GM19025 (cell line): ENCODE results near the gene RAB37.

ENCODE experiments used
- ATAC-seq: cut with Tn5 transposase; IDR thresholded peaks from one replicate; pipeline ENCODE4 v1.9.1; 2021; ENCODE audit warnings: mild to moderate bottlenecking, low read depth, moderate library complexity; ENCODE audit not compliant: unreplicated experiment

Gene RAB37

DNA sequence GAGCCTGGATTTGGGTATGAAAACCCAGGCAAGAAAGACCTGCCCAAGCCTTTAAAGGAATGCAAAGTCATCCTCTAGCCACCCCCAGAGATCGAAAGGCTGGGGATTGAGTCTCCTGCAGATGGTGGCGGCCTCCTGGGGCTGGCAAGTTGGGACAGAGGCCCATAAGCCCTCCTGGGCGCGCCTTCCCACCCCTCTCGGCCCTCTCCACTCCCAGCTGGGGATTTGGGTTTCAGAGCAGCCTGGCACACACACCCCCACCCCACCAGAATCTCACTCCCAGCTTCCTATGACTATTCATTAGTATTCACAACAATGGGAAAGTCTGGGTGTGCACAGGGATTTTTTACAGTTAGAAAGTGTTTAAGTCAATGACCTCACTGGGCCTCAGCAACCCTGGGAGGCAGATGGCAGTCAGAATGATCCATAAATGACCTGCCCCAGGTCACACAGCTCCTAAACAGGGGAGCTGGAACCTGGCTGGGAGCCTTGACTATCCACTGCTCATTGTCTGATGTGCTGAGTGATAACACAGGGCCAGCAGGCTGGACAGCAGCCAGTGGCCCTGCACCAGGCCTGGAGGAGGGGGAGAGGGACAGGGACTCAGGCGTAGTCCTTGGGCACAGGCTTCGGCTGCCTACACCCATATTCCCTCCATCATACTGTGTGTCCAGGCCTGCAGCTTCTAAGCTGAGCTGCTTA is 23.5 kb downstream of the RAB37 start:
- ATAC-seq = no peak

DNA sequence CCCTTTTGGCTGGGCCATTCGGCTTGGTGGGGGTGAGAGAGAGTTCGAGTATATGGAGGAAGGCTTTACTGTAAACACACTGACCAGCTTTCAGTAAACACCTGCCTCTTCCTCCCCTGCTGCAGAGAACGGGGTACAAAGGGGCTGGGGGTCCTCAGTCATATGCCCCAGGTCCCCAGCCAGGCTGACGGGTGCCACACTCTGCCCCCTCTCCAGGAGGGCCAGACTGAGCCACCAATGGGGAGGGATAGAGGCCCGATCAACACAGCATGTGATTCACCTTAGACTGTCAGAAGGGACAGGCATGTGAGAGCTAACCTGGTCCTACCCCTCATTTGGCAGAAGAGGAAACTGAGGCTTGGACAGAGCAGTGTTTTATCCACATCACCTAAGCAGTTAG is 24.4 kb downstream of the RAB37 start:
- ATAC-seq = no peak

DNA sequence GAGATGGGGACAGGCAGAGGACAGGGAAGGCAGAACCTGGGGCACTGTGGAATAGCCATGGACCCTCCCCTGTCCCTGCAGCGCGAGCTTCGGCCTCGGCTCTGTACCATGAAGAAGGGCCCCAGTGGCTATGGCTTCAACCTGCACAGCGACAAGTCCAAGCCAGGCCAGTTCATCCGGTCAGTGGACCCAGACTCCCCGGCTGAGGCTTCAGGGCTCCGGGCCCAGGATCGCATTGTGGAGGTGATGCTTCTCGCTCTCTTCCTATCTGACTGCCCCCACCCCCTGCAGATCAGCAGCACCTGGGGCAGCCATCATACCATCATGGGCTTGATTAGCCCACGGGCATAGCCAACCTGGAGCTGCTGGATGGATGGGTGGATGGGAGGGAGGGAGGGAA is 24.9 kb downstream of the RAB37 start:
- no peak for ATAC-seq

DNA sequence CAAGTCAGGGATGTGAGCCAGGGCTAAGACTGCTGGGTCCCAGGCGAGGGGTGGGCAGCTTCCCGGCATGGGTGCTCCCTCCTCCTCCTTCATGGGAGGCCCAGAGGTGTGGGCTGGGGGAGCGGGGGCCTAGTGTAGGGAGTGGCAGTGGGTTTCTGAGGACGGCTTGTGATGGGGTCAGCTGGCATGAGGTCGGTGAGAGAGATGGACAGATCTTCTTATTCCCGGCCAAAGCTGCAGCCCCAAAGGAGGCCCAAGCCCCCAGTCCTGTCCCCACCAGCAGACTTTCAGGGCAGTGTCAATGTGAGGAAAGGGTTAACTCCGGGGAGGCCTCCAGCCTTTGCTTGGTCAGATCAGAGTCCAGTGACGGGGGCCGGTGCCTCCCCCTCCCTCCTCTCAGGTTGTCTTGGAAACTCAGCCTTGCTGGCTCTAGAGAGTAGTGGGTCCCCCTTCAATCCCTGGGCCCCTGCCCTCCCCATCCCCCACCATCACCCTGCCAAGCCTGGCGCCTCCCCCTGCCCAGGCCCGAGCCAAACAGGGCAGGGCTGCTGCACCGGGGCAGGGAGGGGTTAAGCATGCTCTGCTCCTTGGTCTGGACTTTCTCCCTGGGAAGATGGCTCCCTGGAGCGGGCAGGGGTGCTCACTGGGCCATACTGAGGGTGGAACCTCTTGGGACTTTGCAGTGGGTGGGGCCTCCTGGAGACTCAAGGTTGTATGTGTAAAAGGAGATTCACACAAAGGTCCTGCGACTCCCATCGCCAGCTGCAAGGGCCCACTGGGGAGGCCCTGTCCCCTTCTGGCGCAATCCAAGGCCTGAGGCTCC is 26.7 kb downstream of the RAB37 start:
- no peak for ATAC-seq

DNA sequence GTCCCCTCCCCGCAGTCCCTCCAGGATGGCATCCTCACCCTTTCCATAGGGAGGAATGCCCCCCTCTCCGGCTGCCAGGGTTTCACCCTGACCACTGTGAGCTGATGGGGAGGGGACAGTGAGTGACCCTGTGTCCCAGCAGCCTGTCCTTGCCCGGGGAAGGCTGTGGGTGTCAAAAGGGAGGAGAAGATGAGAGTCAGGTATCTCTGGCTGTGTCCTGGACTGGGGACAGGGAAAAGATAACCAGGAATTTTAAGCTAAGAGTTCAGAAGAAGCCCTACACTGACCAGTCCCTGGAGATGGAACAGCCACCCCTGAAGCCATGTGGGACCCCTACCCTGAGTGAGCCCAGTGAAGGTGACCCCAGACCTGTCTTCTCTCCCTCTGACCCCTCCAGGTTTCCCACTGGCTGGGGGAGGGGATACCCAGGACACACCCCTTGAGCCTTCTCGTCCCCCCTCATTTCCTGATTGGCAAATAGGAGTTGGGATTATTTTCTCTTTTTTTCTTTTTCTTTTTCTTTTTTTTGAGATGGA is 27.8 kb downstream of the RAB37 start:
- ATAC-seq = no peak

DNA sequence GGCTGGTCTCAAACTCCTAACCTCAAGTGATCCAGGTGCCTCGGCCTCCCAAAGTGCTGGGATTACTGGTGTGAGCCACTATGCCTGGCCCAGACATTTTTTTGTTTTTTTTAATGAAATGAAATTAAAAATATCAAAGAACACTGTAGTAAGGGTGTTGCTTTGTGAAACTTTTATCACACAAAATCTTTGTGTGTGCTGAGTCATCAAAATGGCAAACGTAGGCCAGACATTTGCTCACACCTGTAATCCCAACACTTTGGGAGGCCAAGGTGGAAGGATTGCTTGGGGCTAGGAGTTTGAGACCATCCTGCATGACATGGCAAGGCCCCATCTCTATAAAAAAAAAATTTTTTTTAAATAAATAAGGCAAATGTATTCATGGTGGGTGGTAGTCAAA is 29.4 kb downstream of the RAB37 start:
- ATAC-seq = no peak

DNA sequence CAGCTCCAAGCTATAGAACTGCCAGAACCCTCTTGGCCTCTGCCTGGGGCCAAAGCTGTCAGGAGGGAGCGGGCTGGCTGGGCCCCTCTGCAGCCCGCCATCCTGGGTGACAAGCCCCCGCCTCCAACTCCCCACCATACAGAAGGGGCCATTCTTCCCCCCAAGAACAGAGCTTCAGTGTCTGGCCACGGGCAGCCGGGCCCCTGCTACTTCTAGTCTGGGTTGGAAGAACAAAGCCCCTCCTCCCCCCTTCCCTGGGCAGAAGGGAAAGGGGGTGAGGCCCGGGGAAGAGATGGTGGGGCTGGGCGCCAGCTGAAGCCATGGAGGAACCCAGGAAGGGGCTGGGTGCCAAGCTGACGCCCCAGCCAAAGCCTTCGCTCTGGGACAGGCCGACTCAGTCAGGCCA is 30.1 kb downstream of the RAB37 start:
- ATAC-seq = no peak

DNA sequence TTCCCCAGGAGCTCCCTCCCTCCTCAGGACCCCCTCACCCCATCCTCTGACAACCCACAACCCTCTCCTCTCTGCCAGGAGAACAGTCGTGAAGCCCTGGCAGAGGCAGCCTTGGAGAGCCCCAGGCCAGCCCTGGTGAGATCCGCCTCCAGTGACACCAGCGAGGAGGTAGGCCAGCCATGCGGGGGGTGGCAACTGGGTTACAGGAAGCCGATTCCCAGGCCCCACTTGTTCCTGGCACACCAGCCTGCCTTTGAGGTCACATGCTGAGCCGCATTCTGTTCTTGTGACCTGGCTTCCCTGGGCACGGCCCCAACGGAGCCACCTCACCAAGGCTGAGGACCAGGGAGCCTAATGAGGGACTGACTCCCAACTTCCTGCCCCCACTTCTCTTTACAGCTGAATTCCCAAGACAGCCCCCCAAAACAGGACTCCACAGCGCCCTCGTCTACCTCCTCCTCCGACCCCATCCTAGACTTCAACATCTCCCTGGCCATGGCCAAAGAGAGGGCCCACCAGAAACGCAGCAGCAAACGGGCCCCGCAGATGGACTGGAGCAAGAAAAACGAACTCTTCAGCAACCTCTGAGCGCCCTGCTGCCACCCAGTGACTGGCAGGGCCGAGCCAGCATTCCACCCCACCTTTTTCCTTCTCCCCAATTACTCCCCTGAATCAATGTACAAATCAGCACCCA is 31.2 kb downstream of the RAB37 start:
- no peak for ATAC-seq

DNA sequence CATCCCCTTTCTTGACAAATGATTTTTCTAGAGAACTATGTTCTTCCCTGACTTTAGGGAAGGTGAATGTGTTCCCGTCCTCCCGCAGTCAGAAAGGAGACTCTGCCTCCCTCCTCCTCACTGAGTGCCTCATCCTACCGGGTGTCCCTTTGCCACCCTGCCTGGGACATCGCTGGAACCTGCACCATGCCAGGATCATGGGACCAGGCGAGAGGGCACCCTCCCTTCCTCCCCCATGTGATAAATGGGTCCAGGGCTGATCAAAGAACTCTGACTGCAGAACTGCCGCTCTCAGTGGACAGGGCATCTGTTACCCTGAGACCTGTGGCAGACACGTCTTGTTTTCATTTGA is 31.7 kb downstream of the RAB37 start:
- ATAC-seq = no peak

DNA sequence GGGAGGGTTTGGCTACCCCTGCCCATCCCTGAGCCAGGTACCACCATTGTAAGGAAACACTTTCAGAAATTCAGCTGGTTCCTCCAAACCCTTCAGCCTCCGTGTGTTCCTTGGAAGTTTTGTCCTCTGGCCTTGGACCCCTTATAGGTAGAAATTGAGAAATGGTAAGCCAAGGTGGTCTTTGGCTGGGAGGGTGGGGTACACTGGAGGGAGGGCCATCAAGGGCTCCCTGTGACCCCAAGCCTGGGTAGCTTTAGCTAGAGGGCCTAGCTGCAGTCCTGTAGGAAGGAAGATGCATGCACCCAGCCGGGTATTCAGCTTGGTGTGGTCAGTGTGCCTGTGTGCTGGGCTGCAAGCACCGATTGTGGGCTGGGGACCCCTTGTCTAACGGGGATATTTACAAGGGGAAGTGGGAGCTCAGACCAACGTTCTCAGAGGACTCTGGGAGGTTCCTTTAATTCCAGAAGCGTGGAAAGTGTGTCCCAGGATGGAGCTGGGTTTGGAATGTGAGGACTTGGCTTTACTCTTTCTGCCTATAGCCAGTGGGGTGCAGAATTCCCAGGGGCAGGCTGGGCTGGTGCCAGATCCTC is 32.3 kb downstream of the RAB37 start:
- no peak for ATAC-seq

DNA sequence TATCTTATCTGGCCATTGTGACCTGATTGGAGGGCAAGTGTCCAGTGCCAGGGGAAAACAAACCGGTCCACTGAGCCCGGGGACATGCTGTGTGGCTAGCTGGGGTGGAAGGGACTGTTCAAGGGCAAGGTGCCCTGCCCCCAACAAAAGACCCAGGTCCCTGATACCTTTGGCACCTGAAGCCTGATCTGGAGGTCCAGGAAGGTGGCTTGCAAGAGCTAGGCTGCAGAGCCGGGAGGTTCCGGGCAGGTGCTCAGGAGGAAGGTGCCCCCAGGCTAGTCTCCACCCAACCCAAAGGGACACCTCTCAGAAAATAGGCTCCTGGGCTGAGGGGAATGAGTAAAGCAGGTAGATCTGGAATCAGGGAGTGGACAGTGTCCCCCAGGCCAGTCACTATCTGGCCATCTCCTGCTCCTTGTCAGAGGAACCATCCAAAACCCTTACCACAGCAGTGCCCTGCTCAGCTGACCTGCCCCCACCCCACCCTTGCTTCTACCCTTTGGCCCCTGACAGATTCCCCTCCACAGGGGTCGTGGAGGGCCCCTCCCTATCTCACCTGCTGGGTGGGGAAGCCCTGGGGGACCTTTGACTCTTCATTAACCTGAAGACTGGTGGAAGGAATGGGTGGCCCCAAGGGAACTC is 32.9 kb downstream of the RAB37 start:
- ATAC-seq = no peak

DNA sequence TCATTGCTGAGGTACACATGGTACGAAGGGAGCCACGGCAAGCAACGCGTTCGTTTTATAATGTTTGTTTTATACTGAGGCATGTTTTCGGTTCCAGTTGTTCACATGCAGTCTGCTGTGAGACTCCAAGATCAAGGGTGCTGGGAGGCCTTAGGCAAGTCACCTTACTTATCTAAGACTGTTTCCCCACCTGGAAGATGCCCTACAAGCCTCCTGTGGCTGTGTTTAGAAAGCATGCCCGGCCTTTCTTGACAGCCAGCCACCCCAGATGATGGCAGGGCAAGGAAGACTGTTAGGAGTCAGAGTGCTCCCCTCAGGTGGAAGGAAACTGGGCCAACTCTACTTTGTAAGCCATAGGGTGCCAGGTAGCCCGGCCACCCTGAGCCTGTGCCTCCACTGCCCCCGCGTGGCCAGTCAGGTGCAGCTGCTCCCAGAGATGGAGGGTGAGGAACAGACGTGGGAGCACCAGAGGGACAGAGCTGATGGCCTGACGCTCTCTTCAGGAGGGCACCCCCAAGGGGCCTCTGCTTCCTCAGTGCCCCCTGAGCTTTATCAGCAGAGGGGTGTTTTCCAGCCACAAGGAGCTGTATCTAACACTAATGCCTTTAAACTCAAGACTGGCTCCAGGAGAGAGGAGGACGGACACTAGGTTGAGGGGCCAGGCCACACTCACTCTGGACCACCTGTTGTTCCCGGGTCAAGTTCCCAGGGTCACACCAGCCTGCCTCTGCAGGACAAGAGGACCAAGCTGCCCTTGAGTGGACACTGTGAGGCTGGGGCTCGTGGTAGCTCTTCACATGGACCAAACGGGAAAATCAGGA is 33.7 kb downstream of the RAB37 start:
- ATAC-seq = no peak

DNA sequence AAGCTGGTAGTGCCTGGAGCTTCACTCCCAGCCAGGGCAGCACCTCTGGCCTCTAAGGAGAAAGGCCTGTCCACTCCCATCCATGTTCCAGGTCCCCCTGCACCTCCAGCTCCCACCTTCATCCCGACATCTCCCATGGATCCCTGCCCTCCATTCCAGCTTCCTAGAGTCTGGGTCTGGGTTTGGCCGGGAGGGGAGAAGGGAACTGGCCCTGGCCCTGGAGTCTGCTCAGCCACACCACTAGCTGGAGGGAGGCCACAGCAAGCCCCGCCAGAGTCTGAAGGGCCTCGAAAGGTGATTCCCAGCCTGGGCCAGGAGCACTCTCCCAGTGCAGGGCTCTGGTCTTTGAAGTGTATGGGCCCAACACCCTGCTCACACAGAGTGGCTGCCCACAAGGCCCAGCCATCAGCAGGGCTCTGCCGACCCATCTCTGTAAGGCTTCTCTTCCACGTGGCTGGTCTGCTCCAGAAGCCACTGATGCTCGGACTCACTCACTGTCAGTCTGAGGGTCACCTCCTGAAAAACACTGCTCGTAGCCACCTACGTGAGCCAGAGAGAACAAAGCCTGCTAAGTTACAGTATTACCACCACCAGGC is 34.4 kb downstream of the RAB37 start:
- no peak for ATAC-seq

DNA sequence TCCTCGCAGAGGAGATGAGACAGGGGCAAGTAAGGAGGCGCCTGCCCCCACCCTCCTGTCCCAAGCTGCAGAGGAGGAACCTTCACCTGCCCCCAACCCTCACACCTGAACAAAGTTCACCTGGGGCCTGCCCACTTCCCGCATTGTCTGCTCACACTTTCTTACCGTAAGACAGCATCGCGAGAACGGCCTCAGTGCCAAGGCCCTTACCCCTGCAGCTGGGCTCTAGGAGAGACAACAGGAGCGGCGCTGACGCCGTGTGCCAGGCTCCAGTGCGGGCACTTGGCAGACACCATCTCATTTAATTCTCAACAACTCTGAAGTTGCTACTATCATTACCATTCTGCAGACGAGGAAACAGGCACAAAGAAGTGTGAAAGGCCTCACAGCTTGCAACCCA is 35.0 kb downstream of the RAB37 start:
- no peak for ATAC-seq

DNA sequence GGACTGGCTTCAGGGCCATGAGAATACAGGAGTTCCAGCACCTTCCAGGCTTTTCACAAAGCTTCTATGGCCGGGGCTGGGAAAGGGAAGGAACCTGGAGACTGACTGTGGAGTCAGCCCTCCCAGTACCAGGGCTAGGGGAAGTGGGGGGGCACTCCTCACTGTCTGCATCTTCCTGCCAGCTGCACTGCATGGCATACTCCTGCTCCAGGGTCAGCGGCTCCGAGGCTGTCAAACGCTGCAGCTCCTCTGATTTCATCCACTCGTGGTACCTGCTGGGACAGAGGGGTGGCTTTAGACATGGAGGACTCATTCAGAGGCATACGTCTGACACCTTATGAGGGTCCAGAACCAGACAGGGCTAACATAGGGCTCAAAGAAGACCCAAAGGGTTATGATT is 36.4 kb downstream of the RAB37 start:
- ATAC-seq = no peak

DNA sequence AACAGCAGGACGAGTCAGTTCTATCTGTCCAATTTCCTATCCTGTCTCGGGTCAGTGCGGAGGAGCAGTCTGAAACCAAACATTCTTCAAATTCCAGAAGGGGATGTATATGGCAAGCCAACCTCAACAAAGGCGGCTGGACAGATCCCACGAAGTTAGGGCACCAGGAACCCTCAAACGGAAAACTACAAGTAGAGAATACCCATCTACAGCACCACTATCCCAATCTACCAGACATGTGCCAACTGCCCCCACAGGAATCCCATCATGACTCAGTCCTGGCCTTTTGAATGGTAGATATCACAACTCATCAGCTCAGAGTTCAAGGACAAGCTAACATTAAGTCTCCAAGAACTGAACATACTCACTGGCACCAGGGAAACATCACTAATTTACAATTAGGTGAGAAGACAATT is 36.8 kb downstream of the RAB37 start:
- ATAC-seq = no peak

DNA sequence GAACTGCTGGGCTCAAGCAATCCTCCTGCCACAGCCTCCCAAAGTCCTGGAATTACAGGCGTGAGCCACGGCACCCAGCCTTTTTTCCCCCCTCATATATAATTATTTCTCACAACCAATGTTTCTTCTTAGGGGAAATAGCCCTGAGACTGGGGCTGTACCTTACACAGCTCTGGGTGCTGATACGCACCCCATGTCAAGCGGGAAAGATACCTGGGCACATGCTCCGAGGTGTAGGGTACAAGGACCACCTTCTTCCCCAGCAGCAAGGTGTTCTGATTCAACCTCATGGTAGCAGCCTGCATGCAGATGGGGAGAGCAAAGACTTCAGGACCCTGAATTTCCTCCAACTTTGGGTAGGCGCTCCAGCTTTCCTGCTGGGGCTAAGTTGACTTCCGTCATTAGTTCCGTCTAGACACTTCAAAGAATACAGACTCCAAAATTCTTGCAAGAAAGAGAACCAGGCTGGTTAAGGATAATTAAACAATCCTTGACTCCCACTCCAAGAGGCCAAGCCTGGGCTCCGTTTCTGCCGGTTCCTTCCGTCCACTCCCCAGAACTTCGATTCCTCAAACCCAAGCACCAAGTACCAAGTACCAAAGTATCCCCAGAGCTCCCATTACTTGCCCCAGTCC is 38.5 kb downstream of the RAB37 start:
- no peak for ATAC-seq

DNA sequence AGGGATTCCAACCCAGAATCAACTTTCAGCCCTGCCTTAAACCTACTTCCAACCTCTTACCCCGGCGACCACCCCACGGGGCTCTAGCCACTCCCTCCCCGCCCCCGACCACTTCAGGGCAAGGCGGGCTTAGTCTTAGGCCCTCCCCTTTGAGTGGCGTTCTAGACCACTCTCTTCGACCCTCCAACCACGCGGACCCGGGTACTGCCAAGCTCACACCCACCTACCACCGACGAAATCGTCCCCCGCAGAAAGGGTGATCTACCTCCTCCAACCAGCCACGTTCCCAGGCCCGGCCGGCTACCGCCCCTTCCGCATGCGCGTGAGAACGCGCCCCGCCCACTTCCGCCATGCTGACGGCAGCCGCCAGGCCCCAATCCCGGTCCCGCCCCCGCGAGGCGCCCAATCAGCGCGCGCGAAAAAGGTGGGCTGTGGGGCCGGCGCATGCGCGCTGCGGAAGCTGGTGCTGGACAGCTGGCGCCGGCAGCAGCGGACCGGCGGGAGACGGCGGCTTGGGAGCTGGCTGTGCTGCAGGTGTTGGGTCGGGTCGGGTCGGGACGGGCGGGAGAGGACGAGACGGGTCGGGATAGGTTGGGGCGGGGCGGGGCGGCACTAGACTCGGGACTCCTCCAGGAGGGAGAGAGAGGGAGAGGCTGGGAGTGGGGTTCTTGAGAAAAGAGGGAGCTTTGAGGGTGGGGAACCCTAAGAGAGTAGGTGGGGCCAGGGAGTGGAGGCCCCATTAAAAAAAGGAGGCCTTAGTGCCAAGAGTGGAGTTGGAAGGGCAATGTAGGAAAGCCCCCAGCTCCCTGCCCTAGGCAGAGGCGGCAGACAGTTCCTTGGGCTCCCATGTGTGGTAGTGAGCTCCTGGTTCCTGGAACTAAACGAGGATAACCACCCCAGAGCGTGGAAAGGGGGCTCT is 39.2 kb downstream of the RAB37 start, which contains the start of gene NAT9:
Gene NAT9, minus strand, starts transcription at position 302 of the 919 bp plus-strand sequence. CDS start 647 bp downstream, outside the sequence.
- peak; percentile 74 for ATAC-seq
